Stimulated activated CD4-positive, alpha-beta T cell treated with anti-CD3 and anti-CD28 coated beads, Interleukin-4, amount 100 ng/mL, for 1 hour (primary cell): ENCODE measurements around the gene PLPP4.
"Not testable (repeated sequence)": the region's sequence is repeated elsewhere in the genome, so short reads cannot be mapped to it uniquely, and the experiment has no call there.

Experiments
- DNase-seq: peaks from one replicate; pipeline ENCODE4 v3.0.0-alpha.2; 2020

Gene PLPP4

DNA sequence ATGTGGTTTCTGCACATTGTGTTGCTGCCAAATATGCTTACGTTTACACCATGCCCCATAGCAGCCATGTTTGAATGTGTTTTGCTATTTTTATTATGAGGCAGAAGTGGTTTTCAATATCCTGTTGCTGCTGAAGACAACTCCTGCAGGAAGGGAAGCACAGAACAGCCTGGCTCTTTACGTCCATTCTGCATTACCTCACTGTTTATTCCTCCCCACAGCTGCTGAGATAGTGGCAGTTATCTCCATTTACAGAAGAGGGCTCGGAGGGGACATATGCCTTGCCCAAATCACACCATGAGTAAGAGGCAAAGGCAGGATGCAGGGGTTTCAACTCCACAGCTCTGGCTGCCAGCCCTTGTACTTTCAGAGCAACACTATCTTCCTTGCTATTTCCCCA lies 35.3 kb downstream of the PLPP4 start:
- DNase-seq = no peak

DNA sequence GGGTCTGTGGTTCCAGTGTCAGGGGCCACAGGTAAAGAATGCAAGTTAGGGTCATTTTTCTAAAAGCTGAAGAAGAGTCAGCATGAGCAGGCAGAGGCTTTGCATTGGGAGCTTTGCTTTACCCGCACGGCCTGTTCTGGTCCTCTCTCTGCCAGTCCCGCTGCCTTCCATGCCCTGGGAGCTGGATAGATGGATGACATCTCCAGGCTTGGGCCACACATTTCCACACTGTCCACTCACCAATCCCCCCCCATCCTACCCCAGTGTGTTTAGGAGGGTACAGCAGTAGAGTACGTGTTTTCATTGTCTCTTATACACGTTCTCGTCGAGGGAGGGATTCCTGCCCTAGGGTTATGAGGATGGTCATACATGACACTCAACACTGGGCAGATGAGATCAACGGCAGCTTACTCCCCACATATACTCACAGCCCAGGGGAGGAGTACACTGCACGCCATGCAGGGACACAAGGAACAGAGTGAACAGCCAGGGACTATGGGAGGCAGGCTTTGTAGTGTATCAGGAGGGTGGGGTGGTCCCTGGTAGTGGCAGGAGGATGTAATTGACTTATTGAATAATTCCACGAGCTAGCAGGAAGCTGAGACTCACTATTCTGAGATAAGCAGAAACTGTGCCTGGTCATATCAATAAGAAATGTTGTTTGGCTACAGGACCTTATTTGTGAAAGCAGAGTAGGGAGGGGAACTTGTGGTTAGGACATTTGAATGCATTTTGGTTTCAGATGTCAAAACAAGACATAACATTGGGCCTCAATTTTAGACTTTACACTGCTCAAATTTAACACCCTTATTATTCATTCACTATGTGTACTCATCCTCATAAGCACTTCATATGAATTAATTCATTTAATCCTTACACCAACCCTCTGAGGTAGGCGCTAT lies 36.6 kb downstream of the PLPP4 start:
- no peak for DNase-seq

DNA sequence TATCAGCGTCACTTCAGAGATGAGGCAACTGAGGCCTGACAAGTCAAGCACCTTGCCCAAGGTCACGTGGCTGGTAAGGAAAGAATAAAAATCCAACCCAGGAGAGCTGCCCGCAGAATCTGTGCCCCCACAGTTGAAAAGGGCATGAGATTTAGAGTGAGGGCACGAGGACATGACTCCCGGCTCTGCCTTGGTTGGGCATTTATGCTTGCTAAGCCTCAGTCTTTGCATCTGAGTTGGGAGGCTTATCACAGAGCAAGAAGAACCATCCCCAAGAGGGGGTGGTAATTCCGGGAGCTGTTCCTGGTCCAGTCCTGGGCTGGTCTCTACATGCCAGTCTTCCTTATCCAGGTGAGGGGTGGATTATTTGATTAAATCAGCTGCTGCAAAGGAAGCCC lies 37.3 kb downstream of the PLPP4 start:
- DNase-seq = no peak

DNA sequence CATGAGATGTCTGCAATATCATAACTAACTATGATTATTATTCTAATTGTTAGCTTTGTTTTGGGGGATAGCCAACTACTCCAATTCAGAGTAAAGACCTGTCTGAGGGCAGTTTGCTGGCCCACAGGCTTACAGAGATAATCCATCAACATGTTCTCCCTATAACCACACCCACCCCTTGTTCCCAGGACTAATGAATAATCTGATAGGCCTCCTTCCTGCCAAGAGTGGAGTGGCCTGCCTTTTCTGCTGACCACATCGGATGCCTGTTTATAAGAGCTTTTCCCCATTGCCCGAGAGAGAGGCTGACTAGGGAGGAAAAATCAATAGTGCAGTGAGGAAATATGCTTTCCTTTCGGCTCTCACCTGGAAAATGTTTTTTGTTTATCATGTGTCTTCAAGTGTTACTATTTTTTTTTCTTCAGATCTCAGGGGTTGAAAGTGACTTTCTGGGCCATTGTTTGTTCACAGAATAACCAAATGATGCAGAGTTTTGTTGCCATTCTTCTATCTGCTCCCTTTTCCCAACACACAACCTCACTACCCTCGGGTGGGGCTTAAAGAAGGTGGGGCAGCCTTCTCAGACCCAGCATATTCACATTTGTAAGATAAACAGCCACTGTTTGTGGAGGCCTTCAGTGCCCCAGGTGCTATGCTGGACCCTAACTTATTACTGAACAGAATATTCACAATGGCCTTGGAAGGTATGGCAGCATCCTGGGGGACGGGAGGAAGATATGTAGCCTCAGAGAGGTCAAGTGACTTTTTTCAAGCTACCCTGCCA lies 38.4 kb downstream of the PLPP4 start:
- DNase-seq = no peak

DNA sequence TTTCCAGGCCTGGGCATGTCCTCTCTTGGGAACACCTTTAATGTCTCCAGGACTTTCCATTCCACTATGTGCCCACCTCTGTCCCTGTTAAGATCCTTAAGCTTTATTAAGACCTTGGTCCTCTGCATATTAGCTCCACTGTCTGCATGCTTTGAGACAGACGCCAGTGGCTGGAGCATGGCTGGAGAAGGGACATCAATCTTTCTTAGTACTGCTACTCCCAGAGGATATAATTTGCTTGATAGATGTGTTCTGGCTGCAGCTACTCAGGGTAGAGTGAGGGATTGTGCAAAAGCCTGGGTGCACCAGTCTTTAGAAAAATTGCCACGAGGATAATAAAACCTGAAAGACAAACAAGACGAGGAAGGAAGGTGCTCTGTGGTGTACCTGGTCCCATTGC lies 42.9 kb downstream of the PLPP4 start:
- DNase-seq = no peak

DNA sequence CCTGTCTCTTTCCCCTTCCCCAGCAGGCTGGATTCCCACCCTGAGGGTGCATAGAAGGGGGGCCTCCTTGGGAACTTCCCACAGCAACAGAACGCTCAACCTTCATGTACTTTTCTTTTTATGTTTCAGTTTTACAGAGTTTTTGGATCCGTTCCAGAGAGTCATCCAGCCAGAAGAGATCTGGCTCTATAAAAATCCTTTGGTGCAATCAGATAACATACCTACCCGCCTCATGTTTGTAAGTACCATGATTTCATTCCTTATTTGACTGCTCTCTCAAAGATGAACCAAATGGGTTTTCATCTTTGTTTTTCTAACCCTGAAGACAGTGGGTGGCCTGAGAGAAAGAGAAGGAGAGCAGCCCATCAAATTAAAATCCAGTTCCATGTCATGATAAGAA lies 46.7 kb downstream of the PLPP4 start:
- DNase-seq = no peak

DNA sequence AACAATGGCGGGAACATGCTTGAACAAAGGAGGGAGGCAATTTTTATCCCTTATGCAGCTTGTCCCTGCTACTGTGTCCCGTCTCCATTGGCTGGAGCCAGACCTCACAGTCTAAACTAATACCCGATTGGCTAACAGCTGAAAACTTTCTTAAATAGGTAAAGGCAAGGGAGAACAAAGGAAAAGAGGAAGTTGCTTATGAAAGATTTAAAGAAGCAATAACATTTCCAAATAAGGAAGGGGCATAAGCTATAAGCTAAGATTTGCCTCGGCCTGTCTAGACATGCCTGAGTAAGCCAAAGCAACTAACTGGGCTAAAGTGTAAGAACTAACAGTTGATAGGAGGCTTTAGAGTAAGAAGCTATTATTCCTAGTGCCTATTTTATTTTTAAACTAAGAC lies 47.2 kb downstream of the PLPP4 start:
- not testable (repeated sequence) for DNase-seq

DNA sequence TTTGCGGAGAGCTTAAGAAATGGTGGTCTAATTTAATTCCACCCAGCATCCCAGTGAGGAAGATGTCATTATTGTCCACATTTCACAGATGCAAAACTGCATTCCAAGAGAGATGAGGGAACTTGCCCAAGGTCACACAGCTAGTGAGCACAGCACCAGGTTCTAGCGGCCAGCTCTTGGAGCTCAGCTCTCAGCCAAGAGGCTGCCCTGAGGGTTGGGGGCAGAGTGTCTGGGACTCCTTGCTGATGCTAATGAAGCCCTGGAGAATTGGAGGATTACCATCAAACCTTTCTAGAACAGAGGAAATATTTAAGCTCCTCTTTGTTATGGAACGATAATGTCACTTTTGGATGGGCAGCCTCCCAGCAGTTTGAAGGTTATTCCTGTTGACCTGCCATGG lies 48.0 kb downstream of the PLPP4 start:
- DNase-seq = no peak

DNA sequence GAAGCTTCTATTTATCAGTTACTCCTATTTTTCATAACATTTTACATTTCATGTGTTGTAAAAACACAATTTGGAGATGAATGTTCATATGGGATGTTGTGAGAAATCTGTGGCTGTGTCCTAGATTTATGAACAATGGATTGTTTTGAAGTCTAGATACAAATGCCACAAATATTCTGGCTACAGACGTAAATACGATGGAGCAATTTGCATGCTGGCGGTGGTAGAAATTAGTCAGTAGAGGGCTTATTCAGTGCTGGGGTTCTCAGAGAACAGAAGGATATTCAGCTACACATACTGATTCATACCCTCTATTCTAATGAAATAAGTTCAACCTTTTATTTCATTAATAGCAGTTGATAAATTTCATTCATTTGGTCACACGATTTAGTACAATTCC lies 48.8 kb downstream of the PLPP4 start:
- DNase-seq = no peak

DNA sequence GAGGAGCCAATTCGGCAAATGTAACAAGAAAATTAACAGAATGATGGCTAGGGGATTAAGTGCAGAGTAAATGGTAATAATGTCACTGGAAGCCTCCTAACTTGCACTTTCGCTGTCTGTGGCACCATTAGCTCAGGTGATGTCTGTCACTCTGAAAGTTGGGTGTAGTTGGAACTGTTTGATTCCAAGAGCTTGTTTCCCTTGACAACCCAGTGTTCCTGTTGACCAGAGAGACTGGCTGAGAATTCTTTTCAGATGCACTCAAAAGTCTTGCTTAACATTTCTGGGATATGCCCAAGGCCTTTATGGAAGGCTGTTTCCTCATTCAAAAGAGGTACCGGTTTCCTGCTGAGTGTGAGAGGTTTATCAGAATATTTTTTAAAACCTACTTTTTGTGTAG lies 49.6 kb downstream of the PLPP4 start:
- DNase-seq = no peak

DNA sequence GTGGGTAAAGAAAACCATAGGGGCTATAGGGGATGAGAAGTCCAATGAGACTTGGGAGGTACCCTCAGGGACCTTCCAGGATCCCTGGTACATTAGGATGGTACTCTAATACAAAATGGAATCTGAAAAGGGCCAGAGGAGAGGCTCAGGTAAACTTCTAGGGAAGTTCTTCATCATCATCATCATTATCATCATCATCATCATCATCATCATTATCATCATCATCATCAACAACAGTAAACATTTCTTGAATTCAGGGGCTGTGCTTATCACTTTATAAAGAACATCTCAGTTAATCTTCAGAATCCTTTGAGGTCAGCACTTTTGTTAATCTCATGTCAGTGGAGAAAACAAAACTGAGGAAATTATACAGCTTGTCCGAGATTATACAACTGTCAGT lies 50.1 kb downstream of the PLPP4 start:
- DNase-seq = no peak

DNA sequence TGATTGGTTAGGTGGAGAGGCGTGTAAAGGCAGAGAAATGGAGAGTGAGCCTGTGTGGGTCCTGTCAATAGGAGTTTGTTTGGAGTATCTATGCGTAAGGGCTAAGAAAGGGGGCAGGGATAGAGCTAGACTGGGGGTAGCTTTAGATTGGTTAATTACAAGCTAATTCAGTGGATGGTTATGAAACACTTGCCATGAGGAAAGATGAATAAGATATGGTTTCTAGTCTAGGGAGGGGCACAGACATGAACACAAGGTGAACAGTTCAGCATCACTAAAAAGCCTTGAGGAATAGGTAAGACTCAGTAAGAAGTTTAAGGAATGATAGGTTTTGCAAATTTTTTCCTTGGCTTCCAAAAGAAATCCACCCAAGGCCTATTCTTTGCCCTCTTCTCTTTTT lies 50.6 kb downstream of the PLPP4 start:
- no peak for DNase-seq

DNA sequence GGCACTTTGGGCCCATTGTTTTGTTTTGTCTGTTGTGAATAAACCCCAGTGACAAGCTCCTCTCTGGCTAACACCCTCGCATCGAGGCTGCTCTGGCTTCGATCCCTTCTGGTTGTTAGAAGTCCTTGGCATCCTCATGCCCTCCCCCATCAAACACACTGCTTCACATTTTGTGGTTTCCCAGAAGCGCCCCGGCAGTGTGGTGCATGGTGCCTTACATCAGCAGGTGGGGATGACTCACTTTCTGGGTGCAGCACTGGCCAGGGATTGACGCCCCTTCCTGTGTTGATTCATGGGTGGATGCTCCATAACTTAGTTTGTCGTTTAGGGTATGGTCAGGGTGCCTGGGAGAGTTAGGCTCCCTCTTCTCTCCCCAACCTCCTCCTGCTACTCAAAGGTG lies 51.4 kb downstream of the PLPP4 start:
- no peak for DNase-seq

DNA sequence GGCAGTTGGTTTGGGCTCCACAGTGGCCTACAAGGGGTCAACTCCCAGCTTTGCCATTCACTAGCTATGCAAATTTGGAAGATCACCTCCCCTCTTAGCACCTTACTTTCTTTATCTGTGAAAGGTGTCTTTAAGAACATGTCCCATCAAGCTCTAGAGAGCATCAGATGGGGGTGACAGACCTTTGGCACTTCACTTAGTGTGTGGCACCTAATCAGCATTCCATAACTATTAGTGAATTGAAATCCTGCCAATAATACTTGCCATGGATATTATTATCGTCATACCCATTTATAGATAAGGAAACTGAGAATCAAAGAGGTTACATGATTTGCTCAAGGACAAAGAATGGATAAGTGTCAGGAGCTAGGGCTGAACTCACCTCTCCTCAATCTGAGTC lies 51.9 kb downstream of the PLPP4 start:
- DNase-seq = no peak

DNA sequence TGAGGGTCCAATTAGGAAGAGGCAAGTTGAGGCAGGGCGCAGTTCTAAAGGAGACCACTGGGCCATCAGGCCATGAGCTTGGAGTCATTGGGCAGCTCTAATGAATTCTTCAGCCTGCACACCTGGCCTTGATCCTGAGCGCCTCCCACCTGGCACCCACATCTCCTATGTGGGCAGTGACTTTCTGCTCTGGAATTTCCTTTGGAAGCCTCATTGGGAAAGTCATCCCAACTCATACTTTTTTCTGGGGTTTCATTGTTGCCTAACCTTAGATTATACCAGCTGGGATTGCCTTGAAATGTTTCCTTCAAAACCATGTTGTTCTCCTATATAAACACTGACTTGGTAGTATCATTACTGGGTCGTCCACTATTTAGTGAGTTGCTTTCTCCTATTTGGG lies 54.1 kb downstream of the PLPP4 start:
- DNase-seq = no peak

DNA sequence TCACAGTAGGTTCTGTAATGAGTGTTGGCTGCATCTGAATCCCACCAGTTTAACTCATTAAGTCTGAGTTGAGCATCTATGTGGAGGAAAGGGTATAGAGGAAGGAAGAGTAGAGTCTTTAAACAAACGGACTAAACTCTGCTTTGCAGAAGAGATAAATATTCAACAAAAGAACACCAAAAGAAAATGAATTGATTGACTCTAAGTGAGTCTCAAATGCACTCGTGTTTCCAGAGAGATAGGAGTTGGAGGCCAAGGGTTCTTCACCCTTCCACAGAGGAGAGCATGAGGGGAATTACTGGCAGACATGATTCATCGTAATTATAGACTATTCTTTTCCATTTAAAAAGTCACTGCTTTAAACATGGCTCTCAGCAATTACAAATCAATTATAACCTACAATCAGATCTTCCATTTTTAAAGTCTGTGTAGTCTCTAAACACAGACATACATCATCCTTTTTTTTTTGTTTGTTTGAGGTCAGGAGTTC lies 56.3 kb downstream of the PLPP4 start:
- DNase-seq = no peak

DNA sequence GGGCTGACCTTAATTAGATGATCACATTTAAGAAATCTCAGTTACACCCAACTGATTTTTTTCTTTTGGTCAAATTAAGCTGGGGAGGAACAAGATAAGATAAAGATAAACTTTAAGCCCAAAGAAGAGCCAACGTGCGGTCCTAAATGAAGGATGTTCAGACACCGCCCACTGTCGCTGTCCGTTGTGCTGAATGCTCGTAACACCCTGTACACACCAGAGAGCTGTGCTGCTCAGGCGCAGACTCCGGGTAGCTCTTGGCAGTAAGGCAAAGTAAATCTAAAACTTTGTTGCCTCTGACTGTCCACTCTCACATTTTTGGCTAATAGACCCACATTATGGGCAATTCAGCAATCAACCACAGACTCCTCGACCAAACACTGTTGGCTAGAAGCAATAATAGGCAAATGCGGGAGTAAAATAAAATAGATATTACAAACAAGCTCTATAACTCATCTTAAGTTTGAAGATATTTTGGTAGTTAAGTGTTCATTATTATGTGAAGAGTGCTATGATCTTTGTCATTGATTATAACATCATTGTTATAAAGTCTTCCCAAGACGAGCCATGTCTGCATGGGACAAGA lies 57.1 kb downstream of the PLPP4 start:
- peak; percentile 2 for DNase-seq

DNA sequence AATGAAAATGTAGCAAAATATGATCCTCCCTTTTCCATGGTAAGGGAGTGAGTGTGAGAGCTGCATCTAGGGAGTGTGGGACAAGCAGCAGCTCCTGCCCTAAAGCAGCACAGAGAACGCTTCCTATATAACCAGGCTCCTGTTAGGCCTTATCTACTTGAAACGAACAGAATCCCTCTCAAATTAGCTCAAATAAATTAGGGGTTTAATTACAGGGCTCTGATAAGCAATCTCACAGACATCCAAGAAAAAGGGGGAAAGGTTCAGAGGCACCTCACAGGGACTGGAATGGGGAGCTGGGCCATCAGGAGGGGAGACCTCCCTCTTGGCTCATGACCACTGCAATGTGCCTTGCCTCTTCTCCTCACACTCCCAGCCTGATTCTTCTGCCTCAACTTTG lies 57.9 kb downstream of the PLPP4 start:
- DNase-seq = no peak

DNA sequence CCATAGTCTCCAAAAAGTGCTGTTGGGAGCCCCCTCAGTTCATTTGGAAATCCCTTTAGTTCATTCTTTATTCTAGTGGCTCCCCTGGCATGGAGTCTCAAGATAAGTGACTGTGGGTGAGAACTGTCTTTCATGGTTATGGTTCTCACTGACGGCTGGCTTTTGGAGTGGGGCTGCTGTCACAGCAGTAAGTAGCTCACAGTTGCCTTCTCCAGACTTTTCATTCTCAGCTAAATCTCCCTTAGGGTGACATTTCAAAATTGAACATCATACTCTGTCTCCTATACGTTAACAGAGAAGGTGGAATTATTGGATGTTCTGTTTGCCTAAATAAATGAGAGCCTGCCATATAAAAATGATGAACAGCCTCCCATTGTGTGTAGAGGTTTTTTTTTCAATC lies 58.7 kb downstream of the PLPP4 start:
- DNase-seq = no peak

DNA sequence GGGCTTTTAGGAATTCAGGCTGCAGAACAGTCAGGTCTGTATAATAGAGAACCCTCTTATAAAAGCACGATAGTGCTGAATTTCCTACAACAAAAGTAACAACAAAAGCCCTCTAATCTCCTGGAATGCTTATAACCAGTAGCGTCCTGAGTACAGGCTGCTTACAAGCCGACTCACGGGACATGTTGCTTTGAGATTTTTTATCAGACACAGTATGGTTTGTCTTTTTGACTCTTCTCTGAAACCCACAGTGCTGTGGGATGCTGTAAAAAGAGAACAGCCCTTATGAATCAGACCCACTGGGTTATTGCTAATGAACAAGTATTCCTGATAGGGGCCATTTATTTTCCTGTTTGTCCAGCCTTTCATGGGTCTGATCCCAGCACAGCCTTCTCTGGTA lies 59.4 kb downstream of the PLPP4 start:
- no peak for DNase-seq

DNA sequence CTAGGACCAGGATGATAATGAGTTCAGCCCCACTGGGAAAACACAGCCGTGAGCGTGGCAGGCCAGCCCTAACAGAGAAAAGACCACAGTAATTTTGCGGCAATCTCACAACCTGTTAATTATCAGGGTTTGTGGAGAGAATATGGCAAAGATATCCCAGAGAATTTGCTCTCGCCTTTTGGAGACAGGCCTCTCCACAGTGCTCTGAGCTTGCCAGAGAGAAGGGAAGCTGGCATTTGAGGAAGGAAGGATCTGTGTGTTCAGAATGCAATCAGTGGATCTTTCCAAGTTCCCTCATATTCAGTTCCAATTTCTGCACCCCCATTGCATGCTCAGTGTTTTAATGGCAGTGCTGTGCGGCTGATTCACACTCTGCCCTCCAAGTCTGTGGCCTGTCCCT lies 60.2 kb downstream of the PLPP4 start:
- DNase-seq = no peak

DNA sequence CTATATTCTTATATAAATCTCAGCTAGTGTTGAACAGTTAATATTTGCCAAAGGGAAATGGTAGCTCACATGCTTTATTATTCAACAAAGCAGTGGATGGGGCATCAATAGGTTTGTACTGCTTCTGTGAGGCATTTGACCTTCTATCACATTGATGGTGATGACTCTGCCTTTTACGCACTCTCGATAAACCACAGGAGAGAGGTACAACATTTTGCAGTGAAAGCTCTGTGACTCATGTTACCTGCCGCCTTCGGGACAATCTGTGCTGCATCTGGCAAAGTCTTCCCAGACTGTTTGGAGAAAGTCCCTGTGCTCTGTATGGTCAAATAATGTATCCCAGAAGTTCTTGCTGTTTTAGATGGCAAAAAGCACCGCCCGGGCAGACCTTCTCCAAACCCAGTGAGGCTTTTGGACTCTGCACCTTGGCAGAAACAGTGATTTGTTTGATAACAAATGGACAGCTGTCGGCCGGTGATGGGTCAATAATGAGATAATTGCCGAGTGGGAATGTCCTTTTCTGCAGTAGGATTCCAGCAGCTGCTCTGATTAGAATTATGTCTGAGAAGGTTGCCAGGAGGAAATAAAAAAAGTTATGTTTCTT lies 61.0 kb downstream of the PLPP4 start:
- DNase-seq = no peak

DNA sequence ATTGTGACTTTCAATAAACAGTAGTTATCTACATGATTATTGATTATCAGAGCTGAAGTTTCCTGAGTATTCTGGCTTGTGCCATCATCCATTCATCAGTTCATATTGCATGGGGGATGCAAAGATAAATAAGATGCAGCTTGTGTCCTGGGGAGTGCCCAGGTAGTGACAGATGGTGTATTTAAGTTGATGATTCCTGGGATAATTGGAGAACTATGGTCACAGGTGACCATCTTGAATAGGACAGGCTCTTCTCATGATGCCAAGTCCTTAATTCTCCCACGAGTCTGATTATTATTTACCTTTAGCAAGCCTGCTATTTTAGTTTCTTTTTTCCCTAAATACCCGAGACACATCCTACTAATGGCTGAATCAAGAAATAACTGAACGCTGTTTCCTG lies 64.9 kb downstream of the PLPP4 start:
- no peak for DNase-seq
